GM15510 (cell line): Measurements from ENCODE around the gene LSP1.

Source experiments
- POLR2A ChIP-seq: IDR thresholded peaks from 3 replicates; pipeline ENCODE4 v1.6.1; 2011; ENCODE audit warnings: borderline replicate concordance; ENCODE audit not compliant: insufficient read length; ENCODE audit errors: extremely low read depth

Gene LSP1

DNA sequence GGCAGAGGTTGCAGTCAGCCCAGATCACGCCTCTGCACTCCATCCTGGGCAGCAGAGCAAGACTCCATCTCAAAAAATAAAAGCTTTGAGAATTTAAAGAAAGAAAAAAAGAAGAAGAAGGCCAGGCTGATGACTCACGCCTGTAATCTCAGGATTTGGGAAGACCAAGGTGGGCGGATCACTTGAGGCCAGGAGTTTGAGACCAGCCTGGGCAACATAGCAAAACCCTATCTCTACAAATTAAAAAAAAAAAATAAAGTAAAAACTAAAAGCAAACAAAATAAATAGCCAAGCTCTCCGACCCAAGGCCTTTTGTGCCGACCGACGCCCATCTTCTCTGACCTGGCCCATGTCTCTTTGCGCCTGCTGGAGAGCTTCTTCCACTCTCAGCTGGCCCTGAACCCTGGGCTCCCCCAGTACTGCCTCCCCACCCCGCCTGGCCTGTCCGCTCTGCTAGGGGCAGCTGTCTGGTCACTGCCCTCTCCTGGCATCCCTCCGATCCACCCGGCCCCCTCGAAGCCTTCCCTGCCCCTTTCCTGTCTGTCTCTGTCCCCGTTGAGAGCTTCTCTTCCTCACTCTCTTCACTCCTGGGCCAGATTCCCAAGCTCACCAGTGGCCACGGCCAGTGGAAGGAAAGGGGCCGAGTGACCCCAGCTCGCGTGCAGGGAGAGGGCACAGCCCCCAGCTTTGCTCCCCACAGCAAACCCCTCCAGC is 4.8 kb upstream of the LSP1 start:
- TF ChIP-seq POLR2A: no peak

DNA sequence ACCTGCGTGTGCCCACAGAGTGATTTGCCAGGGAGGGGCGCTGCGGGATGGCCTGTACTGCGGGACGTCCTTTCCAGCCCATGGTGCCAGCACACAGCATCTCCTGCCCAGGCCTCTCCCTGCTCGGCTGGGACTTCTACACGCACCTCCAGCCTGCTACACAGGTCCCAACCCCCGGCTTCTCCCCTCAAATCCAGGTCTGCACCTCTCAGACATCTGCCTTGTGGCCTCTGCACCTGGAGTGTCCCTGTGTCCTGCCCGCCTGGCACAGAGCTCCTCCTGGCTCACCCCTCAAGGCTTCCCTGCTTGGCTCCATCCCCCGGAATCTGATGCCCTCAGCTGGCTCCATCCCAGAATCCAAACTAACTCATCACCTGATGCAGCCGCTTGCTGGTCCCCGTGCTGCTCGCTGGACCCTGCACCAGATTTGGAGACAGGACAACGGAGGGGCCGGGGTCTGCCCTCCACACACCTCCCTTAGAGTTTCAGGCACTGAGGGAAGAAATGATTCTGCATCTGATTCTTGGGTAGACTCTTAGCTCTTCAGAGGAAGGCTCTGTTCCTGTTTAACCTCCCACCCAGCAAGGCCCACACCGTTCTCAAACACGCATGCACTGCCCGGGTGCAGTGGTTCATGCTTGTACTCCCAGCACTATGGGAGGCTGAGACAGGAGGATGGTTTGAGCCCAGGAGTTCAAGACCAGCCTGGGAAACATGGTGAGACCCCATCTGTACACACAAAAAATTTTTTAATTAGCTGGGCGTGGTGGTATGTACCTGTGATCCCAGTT is 4.0 kb upstream of the LSP1 start:
- no peak for TF ChIP-seq POLR2A

GRCh38 chr11:1851468-1852180 is 1.3 kb upstream of the LSP1 start:
- no peak for TF ChIP-seq POLR2A

- no peak for TF ChIP-seq POLR2A
Observed at GRCh38 chr11:1852271-1852876, 510 bp upstream of the LSP1 start.

GRCh38 chr11:1853376-1854131 is 670 bp downstream of the LSP1 start:
- peak; percentile 1 for TF ChIP-seq POLR2A

DNA sequence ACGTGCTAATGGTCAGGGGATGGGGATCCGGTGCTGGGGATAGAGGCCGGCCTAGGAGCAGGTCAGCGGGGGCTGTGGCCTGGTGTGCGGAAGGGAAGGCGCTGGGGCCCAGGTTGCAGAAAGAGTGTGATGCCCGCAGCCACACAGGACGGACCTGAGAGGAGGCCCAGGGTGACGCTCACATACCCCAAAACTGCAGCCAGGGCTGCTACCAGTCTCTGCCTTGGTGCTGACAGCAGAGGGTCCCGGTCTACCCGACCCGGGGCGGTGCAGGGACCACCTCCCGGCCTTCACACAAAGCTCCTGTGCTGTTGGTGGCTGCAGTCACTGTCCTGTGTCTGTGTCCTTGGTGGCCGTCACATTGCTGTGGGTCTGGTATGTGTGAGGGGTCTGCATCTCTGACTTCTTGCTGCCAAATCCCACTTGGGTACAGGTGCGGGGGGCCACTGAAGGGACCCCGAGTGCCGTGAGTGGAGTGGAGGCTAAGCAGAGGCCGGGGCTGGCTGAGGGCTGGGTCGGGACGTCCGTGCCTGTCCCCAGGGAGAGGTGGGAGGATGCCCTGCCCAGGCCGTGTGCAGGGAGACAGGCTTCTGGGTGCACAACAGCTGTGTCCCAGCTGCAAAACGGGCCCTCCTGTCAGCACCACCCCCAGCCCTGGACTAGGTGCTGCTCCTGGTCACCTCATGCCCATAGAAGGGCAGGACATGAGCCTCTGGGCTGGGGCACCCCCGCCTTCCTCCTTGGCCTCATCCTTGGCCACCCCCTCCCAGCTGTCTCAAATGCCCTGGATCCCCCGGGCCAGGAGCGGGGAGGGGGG is 1.5 kb downstream of the LSP1 start:
- no peak for TF ChIP-seq POLR2A

- no peak for TF ChIP-seq POLR2A
Observed at GRCh38 chr11:1854949-1855885, 2.3 kb downstream of the LSP1 start.

GRCh38 chr11:1855886-1856265 is 3.0 kb downstream of the LSP1 start:
- TF ChIP-seq POLR2A: no peak

DNA sequence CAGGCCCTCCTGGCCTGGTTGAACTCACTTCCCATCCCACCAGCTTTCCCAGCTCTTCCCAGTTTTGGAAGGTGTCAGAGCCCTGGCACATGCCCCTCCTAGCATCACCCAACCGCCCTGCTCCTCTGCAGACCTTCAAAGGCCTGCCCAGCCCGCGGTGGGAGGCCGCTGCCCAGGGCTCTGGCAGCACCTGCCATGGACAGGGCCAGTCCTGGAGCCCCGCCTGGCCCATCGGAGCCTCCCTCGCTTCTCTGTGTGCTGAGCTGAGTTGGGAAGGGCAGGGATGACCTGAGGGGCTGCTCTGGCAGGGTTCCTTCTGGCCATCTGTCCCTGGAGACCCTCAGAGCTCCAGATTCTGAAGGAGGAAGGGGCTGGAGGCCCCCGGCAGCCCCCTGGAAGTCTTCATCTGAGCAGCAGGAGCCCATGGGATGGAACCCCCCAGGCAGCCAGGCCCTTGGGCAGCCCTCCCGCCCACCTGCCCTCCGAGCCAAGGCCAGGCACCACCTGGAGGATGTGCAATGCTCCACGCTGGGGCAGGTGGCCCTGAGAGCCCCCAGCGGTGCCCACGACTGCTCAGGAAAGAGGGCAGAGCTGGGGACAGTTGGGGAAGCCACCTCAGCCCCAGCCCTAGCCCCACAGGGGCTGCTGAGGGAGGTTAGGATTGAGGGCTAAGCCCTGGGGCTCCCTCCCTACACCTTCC is 3.6 kb downstream of the LSP1 start:
- no peak for TF ChIP-seq POLR2A

- TF ChIP-seq POLR2A: no peak
Observed at GRCh38 chr11:1857064-1857463, 4.2 kb downstream of the LSP1 start.

DNA sequence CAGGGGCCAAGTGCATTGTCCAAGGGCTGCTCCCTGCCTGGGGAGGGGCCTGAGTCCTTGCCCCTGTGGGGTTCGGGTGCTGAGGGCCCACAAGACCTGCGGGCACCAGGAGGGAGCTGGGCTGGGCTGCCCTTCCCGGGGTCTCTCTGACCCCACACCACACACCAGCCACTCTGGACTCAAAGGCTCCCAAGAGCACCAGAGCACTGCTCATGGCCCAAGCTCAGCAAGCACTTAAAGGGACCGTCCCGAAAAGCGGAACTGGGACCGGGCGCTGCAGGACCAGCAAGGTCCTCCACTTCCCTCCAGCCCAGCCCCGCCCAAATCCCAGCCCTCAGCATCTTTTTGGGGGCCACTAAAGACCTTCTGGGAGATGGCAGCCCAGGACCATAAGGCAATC is 5.3 kb downstream of the LSP1 start:
- no peak for TF ChIP-seq POLR2A

GRCh38 chr11:1858576-1858975 is 5.7 kb downstream of the LSP1 start:
- TF ChIP-seq POLR2A: no peak
